ENCODE results near the gene BEND3. TPM values are rescaled to one million over a fixed set of nuclear protein-coding genes. Genes with fewer than 3 reads are reported as not detected.

BEND3 gene
- total RNA-seq, 2 experiments from 2014 or later, result 0.82 to 0.92 TPM

DNA sequence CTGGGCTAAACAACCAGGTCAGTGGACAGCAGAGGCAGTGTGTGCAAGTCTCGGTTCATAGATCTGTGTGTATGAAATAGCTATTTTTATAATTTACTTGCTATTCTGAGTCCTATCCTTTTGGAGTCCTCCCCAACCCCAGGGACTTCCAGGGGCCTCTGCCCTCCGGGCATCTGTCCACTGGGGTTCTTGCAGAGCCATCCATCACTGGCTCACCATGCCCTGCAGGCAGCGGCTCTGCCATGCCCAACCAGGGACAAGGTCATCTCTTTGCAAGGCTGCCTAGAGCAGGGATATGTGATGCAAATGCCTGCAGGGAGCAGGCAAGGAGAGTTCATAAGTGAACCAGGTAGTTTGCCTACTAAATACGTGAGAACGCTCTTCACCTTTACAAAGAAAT, 10.5 kb upstream of the BEND3 start:
- no peaks in the 10 kb centered on the region for H3K4me1 Mint-ChIP-seq (ENCODE audit: low read depth)

DNA sequence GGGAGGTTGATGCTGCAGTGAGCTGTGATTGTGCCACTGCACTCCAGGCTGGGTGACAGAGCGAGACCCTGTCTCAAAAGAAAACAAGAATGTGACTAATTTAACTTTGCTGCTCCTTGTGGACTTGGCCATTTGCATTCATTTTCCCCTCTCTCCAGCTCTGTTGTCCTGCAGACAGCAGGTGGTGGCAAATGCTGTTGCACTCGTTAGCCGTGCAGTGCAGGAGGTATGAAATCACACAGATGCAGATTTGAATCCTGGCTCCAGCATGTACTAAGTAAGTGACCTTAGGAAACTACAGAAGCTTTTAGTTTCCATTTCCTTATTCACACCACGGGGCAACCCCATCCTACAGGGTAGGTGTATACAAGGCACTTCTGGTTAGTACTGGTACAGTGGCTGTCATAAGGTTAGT, 9.6 kb upstream of the BEND3 start:
- Mint-ChIP-seq H3K9me3 (no peaks in the 10 kb centered on the region), H3K4me3 (no peak overlapping the region), H3K4me1 (ENCODE audit: low read depth) (no peaks in the 10 kb centered on the region), H3K36me3 (ENCODE audit: low read depth) (no peaks in the 10 kb centered on the region), H3K27ac (no peak overlapping the region), H3K27me3 (no peaks in the 10 kb centered on the region)
- Histone ChIP-seq H3K9me3 (ENCODE audit: control insufficient read depth in 1 of 2, insufficient read depth in 1 of 2, low read length in 2 of 2) (no peaks in the 10 kb centered on the region), H3K4me3 (ENCODE audit: low read length) (no peak overlapping the region), H3K27me3 (ENCODE audit: control insufficient read depth in 1 of 2, insufficient read depth in 2 of 2, low read length in 2 of 2) (no peaks in the 10 kb centered on the region), H3K4me1 (ENCODE audit: insufficient read depth, low read length) (no peaks in the 10 kb centered on the region), H3K36me3 (ENCODE audit: insufficient read depth, low read length) (no peaks in the 10 kb centered on the region), H3K27ac (ENCODE audit: low read depth in 1 of 2, low read length in 2 of 2) (no peak overlapping the region)
- DNase-seq (no peak), ATAC-seq (ENCODE audit: poor library complexity) (no peak)
- ChIA-PET CTCF (no interaction called here), POLR2A (no interaction called here)
- intact Hi-C loops (cut with DNase I, micrococcal nuclease), result no loop called here
- TF ChIP-seq, protein P1, sequence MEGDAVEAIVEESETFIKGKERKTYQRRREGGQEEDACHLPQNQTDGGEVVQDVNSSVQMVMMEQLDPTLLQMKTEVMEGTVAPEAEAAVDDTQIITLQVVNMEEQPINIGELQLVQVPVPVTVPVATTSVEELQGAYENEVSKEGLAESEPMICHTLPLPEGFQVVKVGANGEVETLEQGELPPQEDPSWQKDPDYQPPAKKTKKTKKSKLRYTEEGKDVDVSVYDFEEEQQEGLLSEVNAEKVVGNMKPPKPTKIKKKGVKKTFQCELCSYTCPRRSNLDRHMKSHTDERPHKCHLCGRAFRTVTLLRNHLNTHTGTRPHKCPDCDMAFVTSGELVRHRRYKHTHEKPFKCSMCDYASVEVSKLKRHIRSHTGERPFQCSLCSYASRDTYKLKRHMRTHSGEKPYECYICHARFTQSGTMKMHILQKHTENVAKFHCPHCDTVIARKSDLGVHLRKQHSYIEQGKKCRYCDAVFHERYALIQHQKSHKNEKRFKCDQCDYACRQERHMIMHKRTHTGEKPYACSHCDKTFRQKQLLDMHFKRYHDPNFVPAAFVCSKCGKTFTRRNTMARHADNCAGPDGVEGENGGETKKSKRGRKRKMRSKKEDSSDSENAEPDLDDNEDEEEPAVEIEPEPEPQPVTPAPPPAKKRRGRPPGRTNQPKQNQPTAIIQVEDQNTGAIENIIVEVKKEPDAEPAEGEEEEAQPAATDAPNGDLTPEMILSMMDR (IDR thresholded peaks at IDR 0.05), result no peak

More for the DNA sequence above, 10.5 kb upstream of the BEND3 start:
- intact Hi-C loops (cut with DNase I, micrococcal nuclease), result no loop called here
- Histone ChIP-seq H3K4me3 (ENCODE audit: low read length) (no peak overlapping the region), H3K36me3 (ENCODE audit: insufficient read depth, low read length) (no peaks in the 10 kb centered on the region), H3K27ac (ENCODE audit: low read depth in 1 of 2, low read length in 2 of 2) (no peak overlapping the region), H3K27me3 (ENCODE audit: control insufficient read depth in 1 of 2, insufficient read depth in 2 of 2, low read length in 2 of 2) (no peaks in the 10 kb centered on the region), H3K4me1 (ENCODE audit: insufficient read depth, low read length) (no peaks in the 10 kb centered on the region), H3K9me3 (ENCODE audit: control insufficient read depth in 1 of 2, insufficient read depth in 1 of 2, low read length in 2 of 2) (no peaks in the 10 kb centered on the region)
- Mint-ChIP-seq H3K36me3 (ENCODE audit: low read depth) (no peaks in the 10 kb centered on the region), H3K27ac (no peak overlapping the region), H3K27me3 (no peaks in the 10 kb centered on the region), H3K9me3 (no peaks in the 10 kb centered on the region), H3K4me3 (no peak overlapping the region)
- ATAC-seq (ENCODE audit: poor library complexity) (no peak), DNase-seq (no peak)
- CTCF ChIA-PET, result no interaction called here
- TF ChIP-seq, protein P1 (IDR thresholded peaks at IDR 0.05), result no peak
- POLR2A ChIA-PET, result no interaction called here

DNA sequence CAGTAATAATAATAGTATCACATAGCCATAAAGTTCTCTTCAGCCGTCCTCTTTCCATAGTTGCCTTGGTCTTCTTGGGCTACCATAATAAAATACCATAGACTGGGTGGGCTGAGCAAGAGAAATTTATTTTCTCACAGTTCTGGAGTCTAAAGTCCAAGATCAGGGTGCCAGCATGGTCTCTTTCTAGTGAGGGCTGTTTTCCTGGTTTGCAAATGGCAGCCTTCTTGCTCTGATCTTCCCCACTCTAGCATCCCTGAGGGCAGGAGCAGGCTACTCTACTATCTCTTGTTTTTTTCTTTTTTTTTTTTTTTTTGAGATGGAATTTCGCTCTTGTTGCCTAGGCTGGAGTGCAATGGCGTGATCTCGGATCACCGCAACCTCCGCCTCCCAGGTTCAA, 8.2 kb upstream of the BEND3 start:
- Mint-ChIP-seq H3K27ac (no peak overlapping the region), H3K27me3 (no peaks in the 10 kb centered on the region), H3K36me3 (ENCODE audit: low read depth) (no peaks in the 10 kb centered on the region), H3K9me3 (no peaks in the 10 kb centered on the region), H3K4me3 (no peak overlapping the region), H3K4me1 (ENCODE audit: low read depth) (no peaks in the 10 kb centered on the region)
- no peak for ATAC-seq (ENCODE audit: poor library complexity)
- no peaks in the 10 kb centered on the region for H3K36me3 ChIP-seq (ENCODE audit: insufficient read depth, low read length)
- DNase-seq, result no peak
- TF ChIP-seq, protein P1 (IDR thresholded peaks at IDR 0.05), result no peak
- no peak overlapping the region for H3K4me3 ChIP-seq (ENCODE audit: low read length)
- ChIA-PET POLR2A (no interaction called here), CTCF (no interaction called here)
- H3K27me3 ChIP-seq (ENCODE audit: control insufficient read depth in 1 of 2, insufficient read depth in 2 of 2, low read length in 2 of 2), result no peaks in the 10 kb centered on the region
- no peaks in the 10 kb centered on the region for H3K9me3 ChIP-seq (ENCODE audit: control insufficient read depth in 1 of 2, insufficient read depth in 1 of 2, low read length in 2 of 2)
- H3K4me1 ChIP-seq (ENCODE audit: insufficient read depth, low read length), result no peaks in the 10 kb centered on the region
- H3K27ac ChIP-seq (ENCODE audit: low read depth in 1 of 2, low read length in 2 of 2), result no peak overlapping the region
- intact Hi-C loops (cut with DNase I, micrococcal nuclease), result no loop called here

All from CD4-positive, alpha-beta T cell (primary cell).